ENCODE data around the gene FKBP2. TPM values are rescaled to one million over a fixed set of nuclear protein-coding genes. Genes with fewer than 3 reads are reported as not detected.

FKBP2 gene
- total RNA-seq, 1 experiment from 2014 or later, result 27.8 TPM

DNA sequence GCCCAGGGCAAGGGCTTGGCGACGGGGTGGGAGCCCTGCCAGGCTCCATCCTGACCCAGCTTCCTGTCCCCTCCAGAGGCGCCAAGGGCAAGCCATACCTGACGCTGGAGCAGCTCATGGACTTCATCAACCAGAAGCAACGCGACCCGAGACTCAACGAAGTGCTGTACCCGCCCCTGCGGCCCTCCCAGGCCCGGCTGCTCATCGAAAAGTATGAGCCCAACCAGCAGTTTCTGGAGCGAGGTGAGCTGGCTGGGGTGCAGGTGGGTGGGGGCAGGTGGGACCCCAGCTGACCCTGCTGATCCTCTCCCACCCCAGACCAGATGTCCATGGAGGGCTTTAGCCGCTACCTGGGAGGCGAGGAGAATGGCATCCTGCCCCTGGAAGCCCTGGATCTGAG, 15.4 kb downstream of the FKBP2 start:
- no peak overlapping the region for H2AFZ ChIP-seq (ENCODE audit: low read length)
- no peak overlapping the region for H3K27ac ChIP-seq (ENCODE audit: low read length)
- H3K27me3 ChIP-seq (ENCODE audit: low read length), result no peaks in the 10 kb centered on the region
- H3K4me2 ChIP-seq (ENCODE audit: low read depth, low read length, poor library complexity, severe bottlenecking), result no peak overlapping the region
- H3K9me2 ChIP-seq (replicated peaks; ENCODE audit: insufficient read depth, low read length), result no peaks in the 10 kb centered on the region
- H3K9ac ChIP-seq (ENCODE audit: low read length), result no peak overlapping the region
- no peaks in the 10 kb centered on the region for H4K20me1 ChIP-seq (ENCODE audit: insufficient read depth, low read depth, low read length)
- peaks cover 7% of the 10 kb centered on the region; the same call in 1 of the 2 replicates for H3K79me2 ChIP-seq (ENCODE audit: low read length)
- no peaks in the 10 kb centered on the region for H3K36me3 ChIP-seq (ENCODE audit: insufficient read depth, low read length)
- no peak for DNase-seq
- no peaks in the 10 kb centered on the region for H3K9me3 ChIP-seq (ENCODE audit: low read length)
- no peak overlapping the region for H3K4me3 ChIP-seq (ENCODE audit: low read length)
- H3K4me1 ChIP-seq (ENCODE audit: low read length), result peaks cover 20% of the 10 kb centered on the region

DNA sequence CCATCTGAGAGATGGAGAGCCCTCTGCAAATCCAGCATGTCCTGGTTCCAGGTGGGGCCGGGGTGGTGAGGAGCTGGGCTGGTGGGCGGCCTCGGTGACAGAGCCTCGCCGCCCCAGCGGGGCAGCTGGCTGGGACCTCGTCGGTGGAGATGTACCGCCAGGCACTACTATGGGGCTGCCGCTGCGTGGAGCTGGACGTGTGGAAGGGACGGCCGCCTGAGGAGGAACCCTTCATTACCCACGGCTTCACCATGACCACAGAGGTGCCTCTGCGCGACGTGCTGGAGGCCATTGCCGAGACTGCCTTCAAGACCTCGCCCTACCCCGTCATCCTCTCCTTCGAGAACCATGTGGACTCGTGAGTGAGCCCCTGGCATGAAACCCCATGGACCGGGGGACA, 17.5 kb downstream of the FKBP2 start:
- Histone ChIP-seq H3K36me3 (ENCODE audit: insufficient read depth, low read length) (no peaks in the 10 kb centered on the region), H3K4me3 (ENCODE audit: low read length) (no peak overlapping the region), H3K9me2 (replicated peaks; ENCODE audit: insufficient read depth, low read length) (no peaks in the 10 kb centered on the region), H3K4me2 (ENCODE audit: low read depth, low read length, poor library complexity, severe bottlenecking) (no peak overlapping the region), H2AFZ (ENCODE audit: low read length) (no peak overlapping the region), H3K4me1 (ENCODE audit: low read length) (peaks cover 2% of the 10 kb centered on the region; the same call in 1 of the 2 replicates), H3K27me3 (ENCODE audit: low read length) (no peaks in the 10 kb centered on the region), H4K20me1 (ENCODE audit: insufficient read depth, low read depth, low read length) (no peaks in the 10 kb centered on the region), H3K9me3 (ENCODE audit: low read length) (no peaks in the 10 kb centered on the region), H3K79me2 (ENCODE audit: low read length) (no peaks in the 10 kb centered on the region), H3K9ac (ENCODE audit: low read length) (no peak overlapping the region), H3K27ac (ENCODE audit: low read length) (no peak overlapping the region)
- no peak for DNase-seq

DNA sequence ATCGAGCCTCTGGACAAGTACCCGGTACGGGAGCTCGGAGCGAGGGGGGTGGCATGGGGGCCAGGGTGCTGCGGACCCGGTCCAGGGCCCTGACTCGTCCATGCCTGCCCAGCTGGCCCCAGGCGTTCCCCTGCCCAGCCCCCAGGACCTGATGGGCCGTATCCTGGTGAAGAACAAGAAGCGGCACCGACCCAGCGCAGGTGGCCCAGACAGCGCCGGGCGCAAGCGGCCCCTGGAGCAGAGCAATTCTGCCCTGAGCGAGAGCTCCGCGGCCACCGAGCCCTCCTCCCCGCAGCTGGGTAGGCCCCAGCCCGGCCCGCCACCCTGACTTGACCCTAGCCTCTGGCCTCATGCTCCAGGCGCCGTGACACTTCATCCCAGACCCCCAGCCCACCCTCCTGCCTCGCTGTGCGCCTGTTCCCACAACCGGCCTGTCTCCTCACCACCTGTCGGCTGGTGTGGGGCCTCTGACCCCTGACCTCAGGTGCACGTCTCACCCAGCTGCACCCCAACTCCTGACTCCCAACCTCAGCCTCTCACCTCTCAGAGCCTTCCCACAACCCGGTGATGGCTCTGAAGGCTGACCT, 18.1 kb downstream of the FKBP2 start:
- Histone ChIP-seq H3K27me3 (ENCODE audit: low read length) (no peaks in the 10 kb centered on the region), H3K9me2 (replicated peaks; ENCODE audit: insufficient read depth, low read length) (no peaks in the 10 kb centered on the region), H3K9ac (ENCODE audit: low read length) (no peak overlapping the region), H4K20me1 (ENCODE audit: insufficient read depth, low read depth, low read length) (no peaks in the 10 kb centered on the region), H2AFZ (ENCODE audit: low read length) (no peak overlapping the region), H3K4me1 (ENCODE audit: low read length) (no peaks in the 10 kb centered on the region), H3K4me2 (ENCODE audit: low read depth, low read length, poor library complexity, severe bottlenecking) (no peak overlapping the region), H3K27ac (ENCODE audit: low read length) (no peak overlapping the region), H3K79me2 (ENCODE audit: low read length) (no peaks in the 10 kb centered on the region), H3K4me3 (ENCODE audit: low read length) (no peak overlapping the region), H3K9me3 (ENCODE audit: low read length) (no peaks in the 10 kb centered on the region), H3K36me3 (ENCODE audit: insufficient read depth, low read length) (no peaks in the 10 kb centered on the region)
- DNase-seq, result no peak

DNA sequence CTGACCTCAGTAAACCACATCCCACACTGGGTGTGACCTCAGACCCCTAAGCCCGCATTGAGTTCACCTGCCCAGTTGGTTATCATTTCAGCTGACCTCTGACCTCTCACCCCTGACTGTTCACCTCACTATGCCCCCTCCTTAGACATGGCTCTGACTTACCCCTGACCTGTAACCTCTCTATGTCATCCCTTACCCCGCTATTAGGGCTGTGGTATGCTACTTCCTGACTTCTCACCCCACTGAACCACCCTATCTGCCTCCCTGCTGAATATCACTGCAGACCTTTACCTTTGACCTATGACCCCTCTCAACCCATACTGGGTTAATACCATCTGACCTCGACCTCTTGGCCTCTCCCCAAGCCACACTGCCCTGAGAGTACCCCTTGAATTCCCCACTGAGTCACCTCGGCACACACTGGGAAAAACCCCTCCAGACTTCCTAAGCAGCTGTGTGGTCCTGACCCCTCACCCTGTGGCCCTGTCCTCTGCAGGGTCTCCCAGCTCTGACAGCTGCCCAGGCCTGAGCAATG, 18.7 kb downstream of the FKBP2 start:
- Histone ChIP-seq H4K20me1 (ENCODE audit: insufficient read depth, low read depth, low read length) (no peaks in the 10 kb centered on the region), H3K9me2 (replicated peaks; ENCODE audit: insufficient read depth, low read length) (no peaks in the 10 kb centered on the region), H3K9ac (ENCODE audit: low read length) (no peak overlapping the region), H3K36me3 (ENCODE audit: insufficient read depth, low read length) (no peaks in the 10 kb centered on the region), H3K79me2 (ENCODE audit: low read length) (no peaks in the 10 kb centered on the region), H2AFZ (ENCODE audit: low read length) (no peak overlapping the region), H3K27me3 (ENCODE audit: low read length) (no peaks in the 10 kb centered on the region), H3K4me3 (ENCODE audit: low read length) (no peak overlapping the region), H3K9me3 (ENCODE audit: low read length) (no peaks in the 10 kb centered on the region), H3K4me1 (ENCODE audit: low read length) (no peaks in the 10 kb centered on the region), H3K27ac (ENCODE audit: low read length) (no peak overlapping the region), H3K4me2 (ENCODE audit: low read depth, low read length, poor library complexity, severe bottlenecking) (no peak overlapping the region)
- DNase-seq, result no peak

DNA sequence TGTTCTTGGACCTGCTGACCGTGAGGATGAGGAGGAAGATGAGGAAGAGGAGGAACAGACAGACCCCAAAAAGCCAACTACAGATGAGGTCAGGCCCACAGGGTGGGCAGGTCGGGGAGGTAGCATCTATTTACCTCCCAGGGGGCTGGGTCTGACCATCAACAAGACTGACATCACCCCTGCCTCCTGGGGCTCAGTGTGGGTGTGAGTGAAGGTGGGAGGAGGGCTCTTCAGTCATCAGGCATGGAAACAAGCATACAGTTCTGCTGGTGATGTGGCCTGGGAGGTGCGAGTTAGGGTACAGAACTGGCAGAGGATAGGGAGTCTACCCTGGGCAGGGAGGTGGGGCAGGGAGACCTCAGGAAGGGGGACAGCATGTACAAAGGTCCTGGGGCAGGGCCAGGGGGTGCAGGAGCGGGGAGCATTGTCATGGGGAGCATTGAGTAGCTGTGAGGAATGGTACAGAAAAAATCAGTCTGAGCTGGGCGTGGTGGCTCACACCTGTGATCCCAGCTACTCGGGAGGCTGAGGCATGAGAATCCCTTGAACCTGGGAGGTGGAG, 19.3 kb downstream of the FKBP2 start:
- Histone ChIP-seq H3K9me2 (replicated peaks; ENCODE audit: insufficient read depth, low read length) (no peaks in the 10 kb centered on the region), H3K27me3 (ENCODE audit: low read length) (no peaks in the 10 kb centered on the region), H3K4me3 (ENCODE audit: low read length) (no peak overlapping the region), H3K9me3 (ENCODE audit: low read length) (no peaks in the 10 kb centered on the region), H4K20me1 (ENCODE audit: insufficient read depth, low read depth, low read length) (no peaks in the 10 kb centered on the region), H3K4me1 (ENCODE audit: low read length) (peaks cover 3% of the 10 kb centered on the region), H3K27ac (ENCODE audit: low read length) (no peak overlapping the region), H3K9ac (ENCODE audit: low read length) (no peak overlapping the region), H3K36me3 (ENCODE audit: insufficient read depth, low read length) (no peaks in the 10 kb centered on the region), H2AFZ (ENCODE audit: low read length) (no peak overlapping the region), H3K79me2 (ENCODE audit: low read length) (no peaks in the 10 kb centered on the region), H3K4me2 (ENCODE audit: low read depth, low read length, poor library complexity, severe bottlenecking) (no peak overlapping the region)
- DNase-seq, result no peak

DNA sequence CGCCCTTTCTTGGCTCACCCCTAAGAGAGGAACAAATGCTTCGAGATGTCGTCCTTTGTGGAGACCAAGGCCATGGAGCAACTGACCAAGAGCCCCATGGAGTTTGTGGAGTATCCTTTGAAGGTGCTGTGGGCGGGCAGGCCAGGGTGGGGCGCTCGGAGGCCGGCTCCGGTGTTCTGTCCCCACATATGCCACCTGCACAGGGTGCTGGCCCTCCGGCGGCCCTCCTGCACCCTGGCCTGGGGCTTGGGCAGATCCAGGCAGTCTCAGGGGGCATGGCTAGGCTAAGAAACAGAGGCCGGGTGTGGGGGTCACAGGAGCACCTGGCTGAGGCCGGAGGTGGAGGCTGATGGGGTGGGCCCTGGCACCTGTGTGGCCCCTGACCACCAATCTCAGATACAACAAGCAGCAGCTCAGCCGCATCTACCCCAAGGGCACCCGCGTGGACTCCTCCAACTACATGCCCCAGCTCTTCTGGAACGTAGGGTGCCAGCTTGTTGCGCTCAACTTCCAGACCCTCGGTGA, 20.7 kb downstream of the FKBP2 start:
- H3K9me3 ChIP-seq (ENCODE audit: low read length), result no peaks in the 10 kb centered on the region
- no peak overlapping the region for H2AFZ ChIP-seq (ENCODE audit: low read length)
- no peaks in the 10 kb centered on the region for H3K9me2 ChIP-seq (replicated peaks; ENCODE audit: insufficient read depth, low read length)
- peaks cover 9% of the 10 kb centered on the region for H3K4me1 ChIP-seq (ENCODE audit: low read length)
- no peak for DNase-seq
- H3K36me3 ChIP-seq (ENCODE audit: insufficient read depth, low read length), result no peaks in the 10 kb centered on the region
- no peak overlapping the region for H3K4me3 ChIP-seq (ENCODE audit: low read length)
- H4K20me1 ChIP-seq (ENCODE audit: insufficient read depth, low read depth, low read length), result no peaks in the 10 kb centered on the region
- no peak overlapping the region for H3K4me2 ChIP-seq (ENCODE audit: low read depth, low read length, poor library complexity, severe bottlenecking)
- H3K79me2 ChIP-seq (ENCODE audit: low read length), result no peaks in the 10 kb centered on the region
- H3K27ac ChIP-seq (ENCODE audit: low read length), result no peak overlapping the region
- no peak overlapping the region for H3K9ac ChIP-seq (ENCODE audit: low read length)
- no peaks in the 10 kb centered on the region for H3K27me3 ChIP-seq (ENCODE audit: low read length)

DNA sequence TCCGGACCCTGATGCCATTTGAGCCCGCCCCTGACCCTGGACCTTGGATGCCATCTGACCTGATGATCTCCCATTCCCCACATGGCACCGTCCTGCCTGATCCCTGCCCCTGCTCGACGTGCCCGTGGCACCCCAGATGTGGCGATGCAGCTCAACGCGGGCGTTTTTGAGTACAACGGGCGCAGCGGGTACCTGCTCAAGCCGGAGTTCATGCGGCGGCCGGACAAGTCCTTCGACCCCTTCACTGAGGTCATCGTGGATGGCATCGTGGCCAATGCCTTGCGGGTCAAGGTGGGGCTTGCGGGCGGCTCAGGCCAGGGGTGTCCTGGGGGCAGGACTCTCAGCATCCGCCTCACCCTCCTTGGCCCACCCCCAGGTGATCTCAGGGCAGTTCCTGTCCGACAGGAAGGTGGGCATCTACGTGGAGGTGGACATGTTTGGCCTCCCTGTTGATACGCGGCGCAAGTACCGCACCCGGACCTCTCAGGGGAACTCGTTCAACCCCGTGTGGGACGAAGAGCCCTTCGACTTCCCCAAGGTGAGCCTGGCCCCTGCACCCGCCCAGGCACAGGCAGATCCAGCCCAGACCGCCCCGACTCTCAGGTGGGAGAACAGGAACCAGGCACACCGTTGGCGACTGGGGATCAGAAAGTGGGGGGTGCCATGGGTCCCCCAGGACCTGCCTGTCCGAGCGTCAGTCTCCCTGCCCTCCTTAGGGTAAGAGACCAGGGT, 21.5 kb downstream of the FKBP2 start:
- H3K4me1 ChIP-seq (ENCODE audit: low read length), result peaks cover 9% of the 10 kb centered on the region
- no peak overlapping the region for H2AFZ ChIP-seq (ENCODE audit: low read length)
- no peak for DNase-seq
- H3K27ac ChIP-seq (ENCODE audit: low read length), result no peak overlapping the region
- H3K4me2 ChIP-seq (ENCODE audit: low read depth, low read length, poor library complexity, severe bottlenecking), result no peak overlapping the region
- H3K36me3 ChIP-seq (ENCODE audit: insufficient read depth, low read length), result no peaks in the 10 kb centered on the region
- no peak overlapping the region for H3K4me3 ChIP-seq (ENCODE audit: low read length)
- H3K9me2 ChIP-seq (replicated peaks; ENCODE audit: insufficient read depth, low read length), result no peaks in the 10 kb centered on the region
- H4K20me1 ChIP-seq (ENCODE audit: insufficient read depth, low read depth, low read length), result no peaks in the 10 kb centered on the region
- H3K9me3 ChIP-seq (ENCODE audit: low read length), result no peaks in the 10 kb centered on the region
- no peaks in the 10 kb centered on the region for H3K27me3 ChIP-seq (ENCODE audit: low read length)
- H3K9ac ChIP-seq (ENCODE audit: low read length), result no peak overlapping the region
- H3K79me2 ChIP-seq (ENCODE audit: low read length), result no peaks in the 10 kb centered on the region

All from Karpas-422 (cell line).